GM19238 (cell line): ENCODE results near the gene MAPK8.
"Not testable (repeated sequence)": the region's sequence is repeated elsewhere in the genome, so short reads cannot be mapped to it uniquely, and the experiment has no call there.

Experiments
- DNase-seq: peaks from one replicate; pipeline ENCODE4 v3.0.0; 2011; ENCODE audit warnings: low spot score; ENCODE audit not compliant: insufficient read length

MAPK8 gene

DNA sequence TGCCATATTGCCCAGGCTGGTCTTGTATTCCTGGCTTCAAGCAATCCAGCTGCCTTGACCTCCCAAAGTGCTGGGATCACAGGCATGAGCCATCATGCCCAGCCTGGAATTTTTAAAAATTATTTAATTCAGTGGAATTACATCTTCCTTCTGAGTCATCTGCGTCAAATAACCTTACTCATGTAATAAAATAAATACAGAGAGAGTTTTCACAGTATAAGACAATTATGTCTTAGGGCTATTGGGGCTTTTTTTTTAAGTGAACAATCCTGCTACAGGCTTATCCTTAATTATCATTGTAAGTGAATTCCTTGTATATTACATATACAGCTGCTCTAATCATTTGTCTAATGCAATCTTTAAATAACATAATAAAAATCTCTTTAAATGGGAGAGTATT, 108.3 kb downstream of the MAPK8 start:
- no peak for DNase-seq

DNA sequence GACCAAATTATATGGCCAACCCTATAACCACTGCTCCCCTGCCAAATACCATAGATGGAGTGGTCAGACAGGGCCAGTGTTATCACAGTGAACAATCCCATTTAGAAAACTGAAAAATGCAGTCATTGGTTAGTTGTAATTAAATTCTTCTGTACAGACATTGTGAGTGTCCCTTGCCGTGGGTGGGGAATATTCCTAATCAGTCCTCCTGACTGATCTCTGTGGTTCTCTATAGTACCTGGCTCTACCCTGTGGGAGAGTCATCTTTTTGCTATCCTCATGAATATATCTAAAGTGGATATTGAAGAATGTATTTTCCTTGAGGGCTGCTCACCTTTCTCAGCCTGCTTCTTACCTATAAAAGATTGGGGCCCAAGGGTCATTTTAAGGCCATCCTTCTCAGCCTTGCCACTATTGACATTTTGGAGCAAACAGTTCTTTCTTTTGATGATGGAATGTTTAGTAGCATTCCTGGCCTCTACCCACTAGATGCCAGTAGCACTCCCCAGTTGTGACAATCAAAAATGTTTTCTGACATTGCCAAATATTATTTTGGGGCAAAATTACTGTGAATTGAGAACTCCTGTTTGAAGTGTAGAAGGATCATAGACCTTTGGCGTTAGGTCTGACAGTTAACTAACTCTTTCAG, 110.2 kb downstream of the MAPK8 start:
- no peak for DNase-seq

DNA sequence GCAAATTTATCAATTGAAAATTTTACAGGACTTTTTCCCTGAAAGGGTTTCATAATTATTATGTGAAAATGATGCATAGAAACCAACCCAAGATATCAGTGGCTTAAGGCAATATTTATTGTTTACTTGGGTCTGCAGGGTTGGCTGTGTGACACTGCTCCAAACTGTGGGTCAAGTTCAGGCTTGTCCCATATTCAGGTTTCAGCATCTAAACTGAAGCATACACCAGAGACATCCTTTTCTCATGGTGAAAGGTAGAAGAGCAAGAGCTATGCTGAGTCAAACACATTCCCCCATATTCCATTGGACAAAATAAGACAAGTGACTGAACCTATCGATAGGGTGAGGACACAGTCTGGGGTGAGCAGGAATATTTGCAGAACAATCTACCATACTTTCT, 110.9 kb downstream of the MAPK8 start:
- DNase-seq = no peak

DNA sequence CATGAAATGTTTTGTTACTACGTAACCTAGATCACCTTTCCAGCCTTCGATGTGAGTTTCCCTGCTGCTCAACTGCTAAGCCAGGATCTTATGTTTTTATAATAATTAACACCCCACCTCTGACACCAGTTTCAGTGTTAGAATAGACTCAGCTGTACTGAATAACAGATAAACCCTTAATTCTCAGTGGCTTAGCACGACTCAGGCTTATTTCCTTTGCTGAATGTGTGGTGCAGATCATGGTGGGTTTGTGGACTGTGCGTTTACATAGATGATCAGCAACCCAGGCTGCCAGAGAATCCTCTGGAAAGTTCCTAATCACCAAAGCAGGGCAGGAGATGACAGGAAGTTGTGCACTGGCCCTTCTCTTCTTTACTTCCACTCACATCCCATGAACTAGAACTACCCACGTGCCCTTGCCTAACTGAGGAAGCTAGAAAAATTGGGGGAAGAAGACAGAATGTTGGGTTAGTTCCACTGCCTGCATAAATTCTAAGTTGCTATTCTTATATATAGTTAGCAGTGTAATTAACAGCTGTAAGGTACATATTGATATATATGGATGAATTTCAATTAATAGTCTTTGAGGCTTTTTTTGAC, 111.8 kb downstream of the MAPK8 start:
- DNase-seq = no peak

DNA sequence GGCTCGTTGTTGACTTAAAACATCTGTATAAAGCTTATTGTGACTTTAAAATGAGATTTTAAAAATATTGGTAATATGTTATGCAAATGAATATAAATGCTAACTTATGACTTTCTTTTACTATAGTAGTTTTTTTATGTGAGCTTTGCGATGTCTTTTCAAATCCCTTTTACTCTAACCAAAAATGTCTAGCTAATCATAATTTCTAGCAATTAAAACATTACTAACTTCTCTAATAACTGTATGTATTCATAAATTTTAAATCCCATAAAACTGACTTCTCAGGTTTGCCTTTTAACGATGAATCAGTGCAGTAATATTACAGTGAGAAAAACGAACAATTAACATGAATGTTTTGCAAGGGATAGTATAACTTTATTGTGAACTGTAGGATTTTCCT, 113.2 kb downstream of the MAPK8 start:
- no peak for DNase-seq

DNA sequence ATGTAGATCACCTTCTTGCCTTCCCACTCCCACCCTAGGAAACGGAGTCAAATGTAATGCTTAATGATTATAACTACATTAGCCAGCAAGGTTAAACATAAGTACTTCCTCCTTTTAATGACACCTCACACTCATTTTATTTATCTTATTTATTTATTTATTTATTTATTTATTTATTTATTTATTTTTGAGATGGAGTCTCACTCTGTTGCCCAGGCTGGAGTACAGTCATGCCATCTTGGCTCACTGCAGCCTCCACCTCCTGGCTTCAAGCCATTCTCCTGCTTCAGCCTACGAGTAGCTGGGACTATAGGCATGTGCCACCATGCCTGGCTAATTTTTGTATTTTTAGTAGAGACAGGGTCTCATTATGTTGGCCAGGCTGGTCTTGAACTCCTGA, 115.4 kb downstream of the MAPK8 start:
- DNase-seq = not testable (repeated sequence)

DNA sequence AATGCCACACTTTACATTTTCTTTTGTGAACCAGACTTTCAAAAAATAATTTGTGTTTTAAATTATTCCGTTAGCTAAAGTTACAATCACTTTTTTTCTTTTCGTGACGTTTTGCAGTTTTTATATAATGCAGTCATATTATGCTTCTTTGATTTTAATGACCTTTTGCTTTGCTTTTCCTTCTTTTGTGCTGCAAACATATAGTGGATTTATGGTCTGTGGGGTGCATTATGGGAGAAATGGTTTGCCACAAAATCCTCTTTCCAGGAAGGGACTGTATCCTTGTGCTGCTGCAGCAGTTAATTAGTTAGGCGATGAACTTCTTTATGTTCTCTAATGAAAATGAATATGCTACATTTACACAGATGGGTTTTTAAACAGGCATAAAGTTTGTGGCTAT, 117.4 kb downstream of the MAPK8 start:
- no peak for DNase-seq

DNA sequence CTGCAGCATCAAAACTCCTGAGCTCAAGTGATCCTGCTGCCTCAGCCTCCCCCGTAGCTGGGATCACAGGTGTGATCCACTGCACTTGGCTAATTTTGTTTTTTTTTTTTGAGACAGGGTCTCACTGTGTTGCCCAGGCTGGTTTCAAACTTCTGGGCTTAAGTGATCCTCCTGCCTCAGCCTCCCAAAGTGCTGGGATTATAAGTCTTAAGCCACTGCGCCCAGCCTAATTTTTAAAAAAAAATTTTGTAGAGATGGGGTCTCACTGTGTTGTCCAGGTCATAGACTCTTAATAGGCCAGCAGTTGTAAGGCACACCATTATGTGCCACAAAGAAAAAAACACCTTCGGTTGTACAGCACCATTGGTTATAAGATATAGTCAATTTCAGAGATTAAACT, 122.4 kb downstream of the MAPK8 start:
- no peak for DNase-seq

DNA sequence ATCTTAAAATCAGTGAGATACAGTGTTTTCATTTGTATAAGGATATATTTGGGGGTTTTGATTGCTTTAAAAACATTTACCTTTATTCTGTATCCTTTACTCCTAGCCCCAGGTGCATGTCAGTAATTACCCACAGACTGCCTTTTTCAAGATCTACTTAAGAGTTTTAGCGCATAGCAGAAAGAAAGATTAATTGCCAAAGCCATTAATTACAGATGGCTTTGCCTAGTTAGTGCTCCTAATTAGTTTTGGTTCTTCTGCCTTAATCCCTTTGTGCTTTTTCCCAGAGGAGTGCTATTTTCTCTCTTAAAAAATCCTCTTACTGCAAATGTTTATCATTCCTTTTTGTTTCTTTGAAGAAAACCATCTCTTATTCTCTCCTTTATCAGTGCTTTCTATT, 122.8 kb downstream of the MAPK8 start:
- DNase-seq = no peak

DNA sequence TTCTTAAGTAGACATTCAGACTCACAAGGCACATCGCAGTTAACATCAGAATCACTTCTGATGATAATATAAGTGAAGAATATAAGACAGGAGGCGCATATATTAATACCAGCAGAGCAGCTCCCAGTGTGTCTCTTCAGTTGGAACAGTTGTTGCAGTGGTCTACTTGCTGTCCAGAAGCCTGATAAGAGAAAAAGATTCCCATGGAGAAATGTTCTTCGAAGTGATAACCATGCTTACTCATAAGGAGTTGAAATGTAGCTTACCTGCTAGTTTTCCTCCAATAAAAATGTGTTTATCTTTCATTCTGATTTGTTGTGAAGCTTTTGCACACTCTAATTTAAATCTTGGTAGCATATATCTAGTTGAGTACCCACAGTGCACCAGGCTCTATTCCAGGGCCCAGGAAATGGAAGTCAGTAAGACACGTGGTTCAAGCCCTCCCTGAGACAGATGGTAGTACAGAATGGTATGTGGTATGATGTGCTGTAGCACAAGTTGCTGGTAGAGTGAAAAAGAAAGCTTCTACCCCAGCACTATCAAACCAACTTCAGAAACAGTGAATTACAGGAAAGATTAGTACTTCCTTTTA, 124.0 kb downstream of the MAPK8 start:
- DNase-seq = no peak

DNA sequence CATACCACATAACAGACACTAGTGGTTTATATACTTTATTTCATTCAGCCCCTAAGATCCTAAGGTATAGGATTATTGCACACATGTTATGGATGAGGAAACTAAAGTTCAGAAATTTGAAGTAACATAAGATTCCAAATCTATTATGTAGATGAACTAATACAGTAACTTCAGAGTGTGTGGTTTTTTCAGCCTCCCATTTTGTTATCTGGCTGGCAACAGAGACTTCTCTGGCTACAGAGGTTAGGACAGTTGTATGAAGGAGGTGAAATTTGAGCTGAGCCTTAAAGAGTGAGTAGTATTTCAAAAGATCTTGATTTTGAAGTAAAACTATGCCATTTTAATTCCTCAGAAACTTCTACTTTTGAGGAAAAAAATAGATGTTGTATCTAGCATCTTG, 125.4 kb downstream of the MAPK8 start:
- DNase-seq = no peak

DNA sequence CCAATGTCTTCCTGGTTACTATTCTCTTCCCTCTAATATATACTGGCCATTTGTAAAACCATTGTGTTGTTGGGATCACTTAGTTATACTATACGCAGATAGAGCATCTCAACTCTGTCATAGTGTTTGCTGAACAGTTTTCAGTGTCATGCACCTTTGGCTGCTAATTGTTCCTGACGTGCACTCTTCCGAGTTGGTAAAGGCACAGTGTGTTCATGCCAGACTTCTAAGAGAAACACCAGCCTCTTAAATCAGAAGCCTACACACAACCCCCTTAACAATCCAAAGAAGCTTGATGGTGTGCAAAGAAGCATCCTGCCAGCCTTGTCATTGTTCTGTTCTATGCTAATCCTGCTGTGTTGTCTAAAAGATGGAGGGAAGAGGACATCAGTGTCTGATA, 131.1 kb downstream of the MAPK8 start:
- no peak for DNase-seq

DNA sequence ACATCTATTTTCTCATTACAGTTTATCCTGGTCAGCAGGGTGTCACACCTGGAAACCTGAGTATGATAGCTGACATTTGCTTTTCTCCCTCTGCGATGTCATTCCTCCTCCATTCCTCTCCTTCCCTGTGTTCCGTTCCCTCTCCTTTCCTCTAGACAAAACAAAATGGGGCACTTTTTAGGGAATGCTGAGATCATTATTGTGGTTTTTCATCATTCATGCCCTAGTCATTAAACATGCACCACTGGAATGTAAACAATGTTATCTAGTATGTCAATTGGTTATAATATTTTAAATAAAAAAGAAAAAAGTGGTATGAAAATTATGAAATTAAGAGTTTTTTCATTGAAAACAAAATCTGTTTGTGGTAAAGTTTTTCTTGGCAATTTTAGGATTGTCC, 132.6 kb downstream of the MAPK8 start:
- DNase-seq = no peak

DNA sequence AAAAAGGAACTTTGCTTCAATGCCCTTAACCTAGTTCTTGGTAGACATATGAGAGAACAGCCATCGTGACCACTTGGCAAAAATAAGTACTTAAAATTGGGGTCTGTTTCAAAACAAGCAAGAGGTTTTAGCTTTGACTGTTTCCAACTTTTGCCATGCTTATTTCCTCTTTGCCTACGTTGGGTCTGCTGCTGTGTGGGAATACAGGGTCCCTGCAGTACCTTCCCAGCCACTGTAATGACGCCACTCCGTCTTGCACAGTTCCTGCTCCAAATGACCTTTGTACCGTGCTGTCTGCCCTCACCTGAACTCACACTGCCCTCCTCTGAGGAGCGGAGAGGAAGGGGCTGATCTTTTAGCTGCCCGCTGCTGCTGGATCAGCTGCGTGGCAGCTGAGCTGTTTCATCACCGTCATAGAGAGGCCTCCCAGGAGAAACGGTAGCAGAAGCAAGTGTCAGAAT, 133.1 kb downstream of the MAPK8 start:
- DNase-seq = no peak

DNA sequence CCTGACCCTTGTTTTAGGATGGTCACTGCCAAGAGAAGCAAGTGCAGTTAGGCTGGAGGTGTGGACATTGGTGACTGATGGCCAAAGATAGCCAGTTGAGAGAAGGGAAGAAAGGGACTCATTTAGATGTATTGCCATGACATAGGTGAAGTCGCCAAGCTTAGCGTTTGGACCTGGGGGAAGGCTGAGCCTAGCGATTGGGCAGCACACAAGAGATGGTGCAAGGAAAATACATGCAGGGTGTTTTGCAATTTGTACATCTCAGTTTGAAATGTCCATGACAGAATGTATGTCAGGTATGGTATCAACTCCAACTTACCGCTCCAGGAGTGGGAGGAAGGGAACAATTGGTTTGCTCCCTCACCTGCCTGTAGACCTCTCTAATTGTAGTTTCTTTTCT, 134.3 kb downstream of the MAPK8 start:
- no peak for DNase-seq

DNA sequence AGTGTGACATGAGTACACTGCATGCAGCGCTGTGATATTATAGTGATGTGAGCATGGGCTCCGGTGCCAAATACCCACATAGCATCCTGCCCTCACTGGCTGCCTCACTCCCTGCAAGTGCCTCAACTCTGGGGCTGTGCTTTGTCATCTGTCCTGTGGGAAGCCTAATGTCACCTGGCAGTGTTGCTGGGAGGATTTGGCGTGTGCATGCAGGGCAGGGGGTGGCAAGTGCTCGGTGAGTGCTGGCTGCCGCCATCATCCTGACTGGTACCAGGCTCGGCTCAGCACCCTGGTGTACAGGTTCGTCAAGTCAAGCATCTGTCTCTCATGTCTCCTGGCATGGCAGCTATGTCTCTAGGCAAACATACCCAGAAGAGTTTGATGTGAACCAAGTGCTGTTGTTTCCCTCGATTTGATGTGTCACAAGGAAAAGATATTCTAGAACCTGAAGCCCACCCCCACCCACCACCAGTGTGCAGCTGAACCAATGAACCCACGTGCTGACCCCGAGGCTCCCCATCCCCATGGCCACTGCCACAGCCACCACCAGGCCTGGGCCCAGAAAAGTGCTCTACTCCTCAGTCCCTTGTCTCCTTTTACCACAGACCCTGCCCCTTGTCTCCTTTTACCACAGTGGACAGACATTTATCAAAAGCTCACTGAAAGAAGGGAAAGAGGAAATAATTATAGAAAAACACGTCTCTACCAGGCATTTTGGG, 135.8 kb downstream of the MAPK8 start:
- DNase-seq = no peak

DNA sequence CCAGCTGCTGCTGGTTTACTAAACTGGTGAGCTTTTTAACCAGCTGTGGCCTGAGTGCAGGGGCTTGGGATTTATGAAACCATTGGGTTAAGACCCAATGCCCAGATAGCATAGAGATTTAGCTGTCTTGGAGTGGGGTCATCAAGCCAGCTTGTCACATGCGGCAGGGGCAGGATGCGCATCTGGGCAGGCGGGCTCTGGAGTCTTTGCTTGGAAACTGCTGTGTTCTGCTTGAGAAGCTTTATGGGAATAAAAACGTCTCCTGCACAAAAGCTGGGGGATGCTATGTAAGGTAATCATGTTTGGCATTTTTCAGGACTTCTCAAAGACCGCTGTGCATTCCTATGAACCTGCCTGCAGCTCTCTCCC, 136.3 kb downstream of the MAPK8 start:
- no peak for DNase-seq

DNA sequence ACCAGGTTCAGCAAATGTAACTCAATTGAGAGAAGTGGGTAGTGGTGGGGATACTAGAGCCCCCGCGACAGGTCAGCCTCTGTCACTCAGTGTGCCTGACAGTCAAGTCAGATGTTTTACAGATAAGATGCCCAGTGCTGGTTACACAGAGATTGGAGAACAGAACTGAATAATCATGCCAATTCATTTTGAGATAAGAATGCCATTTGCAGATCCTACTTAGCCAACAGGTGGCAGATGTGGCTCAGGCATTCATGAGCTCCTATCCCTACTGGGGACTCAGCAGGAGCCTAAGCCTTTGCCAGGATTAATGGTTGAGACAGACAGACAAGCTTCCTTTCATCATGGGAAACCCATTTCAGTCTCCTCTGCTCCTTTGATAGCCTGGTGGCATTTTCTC, 137.8 kb downstream of the MAPK8 start:
- DNase-seq = no peak

DNA sequence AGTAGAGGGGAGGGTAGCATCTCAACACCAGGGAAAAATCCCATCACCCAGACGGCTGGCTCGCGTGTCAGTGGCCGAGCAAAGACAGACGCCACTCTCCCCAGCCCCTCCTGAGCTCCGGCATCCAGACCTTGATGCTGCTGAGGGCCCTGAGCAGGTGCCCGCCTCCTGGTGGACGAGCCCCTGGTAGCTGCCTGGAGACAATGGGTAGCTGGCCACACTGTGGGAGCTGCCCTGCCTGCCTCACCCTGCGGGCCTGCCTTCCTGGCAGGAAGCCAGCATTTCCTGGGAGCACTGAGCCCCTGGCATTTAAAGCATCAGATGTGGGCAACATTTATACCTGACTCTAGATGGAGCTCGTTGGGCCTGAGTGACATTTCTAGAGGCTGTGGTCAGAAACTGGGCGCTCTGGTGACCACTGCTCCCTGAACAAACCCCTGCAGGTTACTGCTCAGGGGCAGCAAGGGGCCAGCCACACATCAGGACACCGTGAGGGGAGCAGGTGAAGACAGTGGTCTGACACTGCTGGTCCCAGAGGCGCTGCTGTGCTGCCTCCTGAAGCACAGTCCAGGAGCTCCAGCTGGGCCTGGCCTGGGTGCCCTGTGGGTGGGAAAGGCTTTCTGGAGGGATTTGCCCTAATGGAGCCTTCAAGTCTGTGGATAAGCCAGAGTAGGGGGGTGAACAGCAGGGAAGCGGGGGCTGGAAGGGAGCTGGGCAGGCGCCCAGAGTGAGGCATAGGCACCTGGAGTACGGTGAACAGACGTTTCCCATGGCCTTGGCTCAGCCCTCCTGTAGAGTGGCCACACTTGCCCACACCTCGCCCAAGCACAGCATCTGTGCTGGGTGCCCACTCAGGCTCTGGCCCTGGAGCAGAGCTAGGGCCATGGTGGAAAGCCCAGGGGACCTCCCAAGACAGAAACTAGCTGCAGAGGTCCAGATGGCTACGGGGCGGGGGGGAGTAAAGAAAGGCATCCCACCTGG, 138.7 kb downstream of the MAPK8 start:
- DNase-seq = no peak

DNA sequence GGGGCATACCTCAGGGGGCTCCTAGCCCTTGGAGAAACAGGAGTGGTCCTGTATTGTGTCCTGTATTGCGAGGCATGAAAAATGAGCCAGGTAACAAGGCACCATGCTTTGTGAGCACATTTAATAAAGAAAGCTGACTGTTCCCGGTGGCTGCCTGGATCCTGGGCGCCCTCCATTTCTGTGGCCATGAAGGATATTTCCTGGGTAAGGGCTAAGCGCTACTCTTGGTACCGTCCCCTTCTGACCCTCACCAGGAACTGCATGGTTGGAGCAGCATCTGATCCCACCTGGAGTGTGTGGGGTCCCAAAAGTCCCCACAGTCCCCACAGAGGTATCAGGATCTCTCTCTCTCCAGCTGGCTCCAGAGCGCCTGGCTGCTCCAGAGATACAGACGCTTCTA, 139.5 kb downstream of the MAPK8 start:
- no peak for DNase-seq

DNA sequence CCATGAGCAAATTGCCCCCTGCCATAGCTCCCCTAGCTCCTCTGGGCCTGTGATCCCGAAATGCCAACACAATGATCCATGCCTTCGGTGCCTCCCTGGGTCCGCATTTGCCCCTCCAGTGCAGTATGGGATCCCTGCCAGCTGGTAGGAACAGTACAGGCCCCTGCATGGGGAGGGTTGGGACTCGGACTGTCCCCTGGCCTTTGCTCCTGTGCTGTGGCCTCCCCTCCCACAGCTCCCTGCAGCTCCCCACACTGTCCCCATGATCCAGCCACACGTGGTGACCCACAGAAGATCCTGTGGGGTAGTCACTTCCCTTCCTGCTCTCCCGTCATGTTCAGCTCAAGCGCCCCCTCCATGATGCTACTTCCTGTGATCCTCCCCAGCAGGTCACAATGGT, 140.3 kb downstream of the MAPK8 start:
- DNase-seq = no peak
